Endothelial cell of umbilical vein (primary cell): ENCODE data around the gene BHLHE23. TPM values are rescaled to one million over a fixed set of nuclear protein-coding genes. Genes with fewer than 3 reads are reported as not detected.

ENCODE experiments used
- BruUV-seq: library from RNA; stranded (reverse); fragments of 400-500 nt; replicated peaks from 2 replicates; lab custom pipeline; 2021; lab: Mats Ljungman, UMichigan
- CTCF ChIA-PET: fragments of 300-600, 350-600 bp; sonication (Branson Sonifier 250); formaldehyde crosslinking; loops from one replicate; lab custom pipeline; 2021; ENCODE audit warnings: antibody characterized with exemption, inconsistent platforms; lab: Charles Lee
- POLR2A ChIA-PET: fragments of 300-600, 350-600 bp; sonication (Branson Sonifier 250); formaldehyde crosslinking; loops from one replicate; lab custom pipeline; 2021; ENCODE audit warnings: antibody characterized with exemption, inconsistent platforms; lab: Charles Lee
- DNase-seq: peaks from one replicate; pipeline ENCODE4 v3.0.0-alpha.2; 2011; ENCODE audit warnings: low read depth, low spot score
- FAIRE-seq: peaks from 2 replicates; lab custom pipeline; 2011; peaks lifted over from hg19 to GRCh38; lab: Jason Lieb, UNC
- H2AFZ ChIP-seq: 2 replicates; pipeline ENCODE4 v1.6.0; 2012; ENCODE audit warnings: low read depth, low read length, control low read depth, inconsistent platforms
- H3K27ac ChIP-seq: 2 replicates; pipeline ENCODE4 v1.5.1; 2011; ENCODE audit warnings: low read depth, mild to moderate bottlenecking, control low read depth, low read length, moderate library complexity; ENCODE audit not compliant: insufficient read depth
- H3K27me3 ChIP-seq, 2 experiments: 2 replicates each; pipeline versions ENCODE4 v1.6.0 to v1.6.1; 2011; ENCODE audit warnings: low read length in 2 of 2, mixed read lengths in 1 of 2; ENCODE audit not compliant: control insufficient read depth in 2 of 2, insufficient read depth in 2 of 2
- H3K36me3 ChIP-seq, 2 experiments: 2 replicates in 1 of 2; 3 replicates in 1 of 2; pipeline ENCODE4 v1.5.1; 2011; ENCODE audit warnings: low read length in 2 of 2, mild to moderate bottlenecking in 1 of 2, moderate library complexity in 1 of 2; ENCODE audit not compliant: control insufficient read depth in 2 of 2, insufficient read depth in 2 of 2; ENCODE audit errors: extremely low read depth in 1 of 2
- H3K4me1 ChIP-seq: 3 replicates; pipeline ENCODE4 v1.5.1; 2011; ENCODE audit warnings: mild to moderate bottlenecking, low read length; ENCODE audit not compliant: control insufficient read depth, insufficient read depth; ENCODE audit errors: extremely low read depth
- H3K4me2 ChIP-seq: 2 replicates; pipeline ENCODE4 v1.6.1; 2011; ENCODE audit warnings: low read length, control low read depth, mixed read lengths; ENCODE audit not compliant: insufficient read depth
- H3K4me3 ChIP-seq, 3 experiments: fragments of 200-600 bp in 1 of 3; sonication (generic), shearing (Covaris generic) in 1 of 3; replicated peaks in 1 of 3; 2 replicates each; pipeline ENCODE4 v1.5.1; 2011 to 2016; ENCODE audit warnings: control low read depth in 3 of 3, low read length in 3 of 3, mild to moderate bottlenecking in 2 of 3, inconsistent platforms in 1 of 3, low read depth in 1 of 3, moderate library complexity in 1 of 3; ENCODE audit not compliant: insufficient read depth in 1 of 3
- H3K79me2 ChIP-seq: 2 replicates; pipeline ENCODE4 v1.6.0; 2012; ENCODE audit warnings: low read length, inconsistent platforms; ENCODE audit not compliant: control insufficient read depth, insufficient read depth
- H3K9ac ChIP-seq: replicated peaks from 2 replicates; pipeline ENCODE3; 2011; ENCODE audit warnings: low read length, control low read depth; ENCODE audit not compliant: insufficient read depth; ENCODE audit errors: extremely low read depth
- H3K9me1 ChIP-seq: replicated peaks from 3 replicates; pipeline ENCODE4 v1.6.0; 2011; ENCODE audit warnings: mild to moderate bottlenecking, low read length; ENCODE audit not compliant: control insufficient read depth, insufficient read depth; ENCODE audit errors: extremely low read depth
- H3K9me3 ChIP-seq: replicated peaks from 2 replicates; pipeline ENCODE4 v1.5.1; 2012; ENCODE audit warnings: low read length, inconsistent platforms; ENCODE audit not compliant: control insufficient read depth, insufficient read depth
- H4K20me1 ChIP-seq: replicated peaks from 2 replicates; pipeline ENCODE3; 2011; ENCODE audit warnings: mild to moderate bottlenecking, low read length; ENCODE audit not compliant: control insufficient read depth, insufficient read depth; ENCODE audit errors: extremely low read depth
- EZH2 ChIP-seq: IDR thresholded peaks from 2 replicates; pipeline ENCODE4 v1.6.1; 2012; ENCODE audit warnings: borderline replicate concordance, low read depth, mild to moderate bottlenecking, moderate library complexity, low read length, inconsistent platforms; ENCODE audit not compliant: severe bottlenecking
- GATA2 ChIP-seq: IDR thresholded peaks from 2 replicates; pipeline ENCODE4 v1.7.0; 2011; ENCODE audit warnings: low read depth, mild to moderate bottlenecking, moderate library complexity, mixed read lengths, low read length; ENCODE audit not compliant: insufficient read length, insufficient read depth
- MAX ChIP-seq: IDR thresholded peaks from 2 replicates; pipeline ENCODE4 v1.6.1; 2011; ENCODE audit not compliant: insufficient read depth, insufficient read length
- POLR2A ChIP-seq: IDR thresholded peaks from 2 replicates; pipeline ENCODE4 v1.6.1; 2012; ENCODE audit warnings: low read depth, mild to moderate bottlenecking, control low read depth, low read length
- POLR2AphosphoS5 ChIP-seq: IDR thresholded peaks from 2 replicates; pipeline ENCODE4 v1.6.1; 2012; ENCODE audit warnings: low read depth, mild to moderate bottlenecking, control low read depth, low read length, moderate library complexity; ENCODE audit not compliant: insufficient read depth
- dilution Hi-C: fragments of 300-500 bp; cut with MboI; formaldehyde crosslinking; loops from one replicate; pipeline ENCODE4 v1.15.0; 2019; ENCODE audit warnings: low sequenced_read_pairs; ENCODE audit not compliant: extremely low pct_ligation_motif_present
- intact Hi-C: fragments of 100-400 bp; cut with micrococcal nuclease; formaldehyde crosslinking; loops from one replicate; pipeline ENCODE4 v1.10.0; 2022
- polyA plus RNA-seq, 4 experiments: library from polyadenylated mRNA; depleted of rRNA in 3 of 4; stranded (reverse) in 3 of 4; unstranded in 1 of 4; fragments of >200 nt; gene quantifications; 2 replicates each; pipeline versions ENCODE4 v1.2.1 to v1.2.3, GENCODE V29; 2011 to 2012; ENCODE audit warnings: missing spikeins in 1 of 4
- total RNA-seq: library from RNA; stranded (reverse); gene quantifications from 2 replicates; pipeline ENCODE4 v1.2.3, GENCODE V29; 2021

The BHLHE23 gene
- total and polyA plus RNA-seq, 2 donors (not counting 3 experiments of a cell fraction or from before 2014, with no cell fraction given), result not detected

- no peak overlapping the region for H3K27ac ChIP-seq
- no peak overlapping the region for H3K9ac ChIP-seq
- CTCF ChIA-PET, result no interaction called here
- no peak overlapping the region for H3K4me3 ChIP-seq
- H3K4me2 ChIP-seq, result no peak overlapping the region
- intact Hi-C loops, result no loop called here
- H2AFZ ChIP-seq, result no peak overlapping the region
- dilution Hi-C loops, result no loop called here
- H3K9me1 ChIP-seq, result no peaks in the 10 kb centered on the region
- POLR2A ChIA-PET, result no interaction called here
- no peaks in the 10 kb centered on the region for H3K4me1 ChIP-seq
- H4K20me1 ChIP-seq, result no peaks in the 10 kb centered on the region
- peaks cover 61 to 80% of the 10 kb centered on the region in 2 experiments for H3K27me3 ChIP-seq
- TF ChIP-seq GATA2 (no peak), POLR2AphosphoS5 (no peak), EZH2 (peak; percentile 61)
- H3K9me3 ChIP-seq, result no peaks in the 10 kb centered on the region
- DNase-seq (no peak), FAIRE-seq (no peak)
- BruUV-seq, result no TSS peak
- no peaks in the 10 kb centered on the region for H3K79me2 ChIP-seq
- no peaks in the 10 kb centered on the region for H3K36me3 ChIP-seq
These were observed 539 bp upstream of the BHLHE23 start for GRCh38 chr20:63007360-63007645.

- intact Hi-C loops (no loop called here), dilution Hi-C loops (no loop called here)
- BruUV-seq, result no TSS peak
- TF ChIP-seq EZH2, result peak; percentile 92
- TF ChIP-seq POLR2AphosphoS5, result no peak
- no peak for TF ChIP-seq MAX
- no peak for TF ChIP-seq POLR2A
- Histone ChIP-seq H3K4me1 (no peaks in the 10 kb centered on the region), H4K20me1 (no peaks in the 10 kb centered on the region), H3K4me2 (no peak overlapping the region), H3K9ac (no peak overlapping the region), H3K9me3 (no peaks in the 10 kb centered on the region), H3K79me2 (no peaks in the 10 kb centered on the region), H2AFZ (no peak overlapping the region), H3K4me3 (no peak overlapping the region), H3K36me3 (no peaks in the 10 kb centered on the region), H3K9me1 (no peaks in the 10 kb centered on the region), H3K27ac (no peak overlapping the region), H3K27me3 (peaks cover 59 to 88% of the 10 kb centered on the region in 2 experiments)
- POLR2A ChIA-PET, result interaction anchor here (1.0 kb wide), 1 partner anchor 33 kb away, joined by 3 read pairs; no protein-coding TSS in a partner anchor
- CTCF ChIA-PET, result interaction anchor here (1.2 kb wide), 1 partner anchor 217 kb away, joined by 3 read pairs; no protein-coding TSS in a partner anchor
- no peak for DNase-seq
- no peak for FAIRE-seq
These were observed 763 bp downstream of the BHLHE23 start for GRCh38 chr20:63005862-63006539.
